PC-9 (cell line): Measurements from ENCODE around the gene SLCO2B1.

Experiments used
- EZH2 ChIP-seq: fragments of 200-600 bp; sonication (generic); IDR thresholded peaks from 2 replicates; pipeline ENCODE4 v1.8.0; 2017; ENCODE audit warnings: antibody characterized with exemption, low read depth
- TF ChIP-seq, protein P1 (sequence below): fragments of 200-600 bp; sonication (generic); conservative IDR thresholded peaks from 2 replicates; pipeline ENCODE4 v1.6.1; 2017; ENCODE audit warnings: mixed run types, antibody characterized with exemption, mild to moderate bottlenecking, moderate library complexity

DNA sequence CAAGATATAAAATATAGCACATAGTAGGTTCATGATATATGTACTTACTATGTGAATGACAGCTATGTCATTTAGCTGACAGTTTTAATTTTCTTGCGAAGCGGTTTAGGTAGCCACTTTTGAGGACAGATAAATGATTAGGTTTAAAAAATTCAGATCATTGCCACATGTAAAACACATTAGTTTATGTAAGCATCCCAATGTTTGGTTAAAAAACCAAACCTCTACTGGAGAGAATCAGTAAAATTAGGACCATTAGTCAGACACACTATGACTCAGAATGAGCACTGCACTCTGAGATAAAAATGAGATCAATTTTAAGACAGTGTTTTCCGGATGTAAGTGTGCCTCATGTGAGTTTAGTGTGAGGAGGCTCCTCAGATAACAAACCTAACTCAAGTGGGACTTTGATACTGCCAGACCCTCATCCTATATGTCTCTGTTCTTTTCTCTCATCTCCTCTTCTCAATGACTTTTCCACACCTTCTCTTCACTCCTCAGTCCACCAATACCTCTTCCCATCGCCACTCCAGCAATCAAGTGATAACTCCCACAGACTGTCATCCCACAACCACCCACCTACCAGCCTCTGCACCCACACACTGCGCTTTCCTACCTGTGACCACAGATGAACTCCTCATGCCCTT, 47.4 kb upstream of the SLCO2B1 start:
- TF ChIP-seq, protein P1, sequence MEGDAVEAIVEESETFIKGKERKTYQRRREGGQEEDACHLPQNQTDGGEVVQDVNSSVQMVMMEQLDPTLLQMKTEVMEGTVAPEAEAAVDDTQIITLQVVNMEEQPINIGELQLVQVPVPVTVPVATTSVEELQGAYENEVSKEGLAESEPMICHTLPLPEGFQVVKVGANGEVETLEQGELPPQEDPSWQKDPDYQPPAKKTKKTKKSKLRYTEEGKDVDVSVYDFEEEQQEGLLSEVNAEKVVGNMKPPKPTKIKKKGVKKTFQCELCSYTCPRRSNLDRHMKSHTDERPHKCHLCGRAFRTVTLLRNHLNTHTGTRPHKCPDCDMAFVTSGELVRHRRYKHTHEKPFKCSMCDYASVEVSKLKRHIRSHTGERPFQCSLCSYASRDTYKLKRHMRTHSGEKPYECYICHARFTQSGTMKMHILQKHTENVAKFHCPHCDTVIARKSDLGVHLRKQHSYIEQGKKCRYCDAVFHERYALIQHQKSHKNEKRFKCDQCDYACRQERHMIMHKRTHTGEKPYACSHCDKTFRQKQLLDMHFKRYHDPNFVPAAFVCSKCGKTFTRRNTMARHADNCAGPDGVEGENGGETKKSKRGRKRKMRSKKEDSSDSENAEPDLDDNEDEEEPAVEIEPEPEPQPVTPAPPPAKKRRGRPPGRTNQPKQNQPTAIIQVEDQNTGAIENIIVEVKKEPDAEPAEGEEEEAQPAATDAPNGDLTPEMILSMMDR: no peak
- TF ChIP-seq EZH2: no peak
